Middle frontal gyrus (tissue), 1 donor: ENCODE measurements around the gene ABCA13.
"Not testable (repeated sequence)": the region's sequence is repeated elsewhere in the genome, so short reads cannot be mapped to it uniquely, and the experiment has no call there.

Experiments used
- DNase-seq: peaks from one replicate; pipeline ENCODE4 v3.0.0-alpha.2; 2015; ENCODE audit warnings: low spot score; ENCODE audit errors: extremely low spot score

ABCA13 gene

GRCh38 chr7:48176356-48176893 is 5.2 kb downstream of the ABCA13 start:
- no peak for DNase-seq

DNA sequence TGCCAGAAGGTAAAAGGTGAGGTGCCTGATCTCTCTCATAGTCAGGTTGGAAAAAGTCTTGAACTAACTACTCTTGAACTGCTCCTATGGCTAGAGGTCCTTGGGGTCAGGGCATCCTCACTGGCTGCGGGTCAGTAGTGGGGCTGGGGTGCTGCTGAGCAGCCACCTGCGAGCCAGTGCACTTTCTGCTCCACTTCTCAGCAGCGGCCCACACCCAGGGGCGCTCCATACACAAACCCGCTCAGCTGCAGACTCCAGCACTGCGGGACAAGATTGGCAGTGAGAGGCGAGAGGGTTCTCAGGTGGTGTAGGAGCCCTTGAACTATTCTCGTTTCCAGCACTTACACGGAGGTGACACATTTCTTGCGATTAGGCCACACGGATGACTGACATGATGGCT is 6.0 kb downstream of the ABCA13 start:
- DNase-seq, result no peak

GRCh38 chr7:48179496-48180030 is 8.3 kb downstream of the ABCA13 start:
- no peak for DNase-seq

DNA sequence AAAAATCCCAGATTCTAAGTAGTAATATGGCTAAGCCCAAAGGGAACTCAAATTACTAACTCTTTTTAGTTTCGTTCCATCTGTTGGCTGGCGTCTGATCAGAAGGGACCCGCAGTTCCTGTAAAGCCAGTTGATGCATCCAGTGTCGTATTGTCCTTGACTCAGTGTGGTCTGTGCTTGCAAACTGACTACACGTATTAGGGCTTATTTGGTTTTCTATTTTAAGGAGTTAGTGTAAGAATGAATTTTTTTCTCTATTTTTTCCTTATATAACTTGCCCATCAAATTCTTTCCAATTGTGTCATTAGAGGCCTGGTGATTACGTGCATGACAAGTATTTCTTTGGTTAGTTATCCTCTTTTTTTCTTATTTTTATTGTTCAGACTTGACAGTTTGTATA is 9.7 kb downstream of the ABCA13 start:
- no peak for DNase-seq

GRCh38 chr7:48182718-48183369 is 11.6 kb downstream of the ABCA13 start:
- no peak for DNase-seq

GRCh38 chr7:48183370-48183743 is 12.1 kb downstream of the ABCA13 start:
- DNase-seq, result no peak

DNA sequence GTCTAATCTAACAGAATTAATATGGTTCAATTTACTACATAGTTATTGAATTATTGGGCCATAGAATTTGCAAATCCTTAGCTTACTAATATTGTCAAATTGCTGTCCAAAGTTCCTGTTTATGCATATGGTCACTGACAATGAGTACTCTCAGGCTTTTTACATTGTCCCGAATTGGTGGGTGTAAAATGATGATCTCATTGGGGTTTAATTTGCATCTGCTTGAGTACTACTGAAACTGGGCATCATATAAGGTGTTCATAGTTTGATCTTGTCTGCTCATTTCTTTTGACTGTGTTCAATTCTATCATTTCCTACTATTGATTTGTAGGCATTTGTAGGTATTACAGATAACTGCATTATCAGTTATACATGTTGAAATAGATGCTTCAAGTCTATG is 12.7 kb downstream of the ABCA13 start:
- no peak for DNase-seq

GRCh38 chr7:48188776-48189520 is 17.7 kb downstream of the ABCA13 start:
- DNase-seq, result no peak

DNA sequence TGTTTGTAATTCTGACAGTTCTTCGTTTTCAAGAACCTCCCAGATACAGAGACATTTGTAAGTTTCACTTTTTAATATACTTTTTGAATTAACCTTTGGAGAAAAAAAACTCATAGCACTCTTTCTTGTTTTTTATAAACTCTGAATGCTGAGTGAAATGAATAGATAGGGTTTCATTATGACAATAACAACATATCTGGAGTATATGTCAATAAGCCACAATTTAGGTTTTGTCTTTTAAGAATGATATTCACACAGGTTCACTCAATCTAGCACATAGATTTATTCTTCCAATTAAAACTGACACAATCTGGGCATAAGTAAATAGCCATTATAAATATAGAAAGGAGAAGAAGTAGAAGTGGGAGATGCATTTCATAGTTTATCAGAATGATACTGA is 21.7 kb downstream of the ABCA13 start:
- DNase-seq, result no peak

- DNase-seq, result no peak
These were observed 22.2 kb downstream of the ABCA13 start for GRCh38 chr7:48193421-48193820.

- DNase-seq, result not testable (repeated sequence)
These were observed 29.8 kb downstream of the ABCA13 start for GRCh38 chr7:48200946-48201589.

- not testable (repeated sequence) for DNase-seq
These were observed 31.7 kb downstream of the ABCA13 start for GRCh38 chr7:48202916-48203315.

DNA sequence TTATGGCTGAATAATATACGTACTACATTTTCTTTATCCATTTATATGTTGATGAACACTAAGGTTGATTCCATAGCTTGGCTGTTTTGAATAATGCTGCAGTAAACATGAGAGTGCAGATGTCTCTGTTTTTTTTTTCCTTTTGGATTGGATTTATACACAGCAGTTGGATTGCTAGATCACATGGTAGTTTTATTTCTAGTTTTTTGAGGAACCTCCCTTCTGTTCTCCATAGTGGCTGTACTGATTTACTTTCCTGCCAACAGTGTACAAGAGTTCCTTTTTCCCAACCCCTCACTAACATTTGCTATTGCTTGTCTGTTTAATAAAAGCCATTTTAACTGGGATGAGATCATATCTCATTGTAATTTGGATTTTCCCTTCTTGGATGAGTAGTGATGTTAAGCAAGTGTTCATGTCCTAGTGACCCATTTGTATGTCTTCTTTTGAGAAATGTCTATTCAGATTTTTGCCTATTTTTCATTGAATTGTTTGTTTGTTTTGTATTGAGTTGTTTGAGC is 36.0 kb downstream of the ABCA13 start:
- no peak for DNase-seq

DNA sequence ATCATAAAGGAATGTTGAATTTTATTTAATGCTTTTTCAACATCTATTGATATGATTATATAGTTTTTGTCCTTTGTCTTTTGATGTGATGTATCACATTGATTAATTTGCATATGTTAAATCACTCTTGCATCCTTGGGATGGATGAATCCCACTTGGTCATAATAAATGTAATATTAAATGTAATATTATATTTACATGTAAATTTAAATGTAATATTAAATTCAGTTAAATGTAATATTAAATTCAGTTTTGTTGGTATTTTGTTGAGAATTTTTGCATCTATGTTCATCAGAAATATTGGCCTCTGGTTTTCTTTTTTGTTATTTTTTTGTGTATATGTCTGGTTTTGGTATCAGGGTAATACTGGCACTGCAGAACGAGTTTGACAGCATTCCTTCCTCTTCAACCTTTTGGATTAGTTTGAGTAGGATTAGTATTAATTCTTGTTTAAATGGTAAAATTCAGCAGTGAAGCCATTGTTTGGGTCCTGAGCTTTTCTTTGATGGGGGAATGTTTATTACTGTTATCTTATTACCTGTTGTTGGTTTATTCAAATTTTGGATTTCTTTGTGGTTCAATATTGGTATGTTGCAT is 37.8 kb downstream of the ABCA13 start:
- DNase-seq, result no peak

- no peak for DNase-seq
These were observed 42.0 kb downstream of the ABCA13 start for GRCh38 chr7:48213226-48213625.

- no peak for DNase-seq
These were observed 46.0 kb downstream of the ABCA13 start for GRCh38 chr7:48217266-48217665.

DNA sequence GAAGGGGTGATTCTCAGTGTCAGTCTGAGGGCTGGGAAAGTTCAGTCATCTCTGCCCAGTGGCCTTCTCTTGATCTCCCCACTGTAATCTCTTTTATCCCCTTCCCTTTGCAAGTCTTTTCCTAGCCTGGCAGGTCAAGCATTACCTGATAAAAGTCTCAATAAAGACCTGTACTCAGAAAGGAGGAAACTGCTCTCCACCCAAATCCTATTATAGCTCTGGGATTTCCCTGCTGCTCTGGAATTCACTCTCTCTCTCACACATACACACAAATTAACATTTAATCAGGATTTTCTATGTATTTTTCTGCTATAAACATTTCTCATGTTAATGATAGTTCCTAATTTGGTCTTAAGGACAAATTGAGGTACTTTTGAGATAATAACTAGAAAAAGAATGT is 46.5 kb downstream of the ABCA13 start:
- DNase-seq, result no peak

DNA sequence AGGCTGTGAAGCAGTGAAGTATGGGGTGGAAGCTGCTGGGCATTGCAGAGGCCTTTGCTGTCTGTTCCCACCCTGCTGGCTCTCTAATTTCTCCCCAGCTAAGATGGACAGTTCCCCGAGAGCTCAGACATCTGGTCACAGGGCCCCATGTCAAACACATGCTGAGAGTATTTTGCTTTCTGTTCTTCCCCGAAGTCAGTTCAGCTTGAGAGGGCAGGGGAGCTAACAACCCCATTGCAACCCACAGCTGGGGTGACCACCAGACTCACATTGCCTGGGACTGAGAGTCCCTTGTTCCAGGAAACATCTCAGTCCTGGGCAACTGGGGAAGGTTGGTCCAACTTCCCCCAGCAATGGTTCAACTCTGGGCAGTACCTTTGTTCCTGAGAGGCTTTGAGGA is 52.8 kb downstream of the ABCA13 start:
- DNase-seq, result no peak

DNA sequence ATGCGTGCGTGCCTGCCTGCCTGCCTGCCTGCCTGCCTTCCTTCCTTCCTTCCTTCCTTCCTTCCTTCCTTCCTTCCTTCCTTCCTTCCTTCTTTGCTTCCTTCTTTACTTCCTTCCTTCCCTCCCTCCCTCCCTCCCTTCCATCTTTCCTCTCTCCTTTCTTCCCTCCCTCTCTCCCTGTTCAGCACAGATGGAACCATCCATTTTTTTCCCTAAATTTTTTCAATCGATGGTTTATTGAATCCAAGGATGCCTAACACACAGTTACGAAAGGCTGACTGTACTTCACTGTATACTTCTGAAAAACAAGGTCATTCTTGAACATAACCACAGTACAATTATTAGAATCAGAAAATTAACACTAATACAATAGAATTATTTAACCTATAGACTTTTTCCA is 53.8 kb downstream of the ABCA13 start:
- no peak for DNase-seq

- no peak for DNase-seq
These were observed 66.1 kb downstream of the ABCA13 start for GRCh38 chr7:48237354-48237753.

GRCh38 chr7:48242846-48243245 is 71.6 kb downstream of the ABCA13 start:
- DNase-seq, result no peak
